IMR-90 (cell line): ENCODE data around the gene ACTG2.

ENCODE experiments used
- BHLHE40 ChIP-seq: fragments of 150-350 bp; IDR thresholded peaks from 2 replicates; pipeline ENCODE4 v1.6.1; 2016; ENCODE audit warnings: mild to moderate bottlenecking, low read depth, low read length
- CEBPB ChIP-seq: IDR thresholded peaks from 2 replicates; pipeline ENCODE4 v1.6.1; 2012; ENCODE audit warnings: low read depth, low read length, improper control_type of control experiment
- MAFK ChIP-seq: IDR thresholded peaks from 2 replicates; pipeline ENCODE4 v1.6.1; 2012; ENCODE audit warnings: low read depth, low read length, improper control_type of control experiment
- MAZ ChIP-seq: IDR thresholded peaks from 2 replicates; pipeline ENCODE4 v1.6.1; 2012; ENCODE audit warnings: low read depth, mild to moderate bottlenecking, low read length, improper control_type of control experiment, moderate library complexity, borderline replicate concordance
- NFE2L2 ChIP-seq: fragments of 150-350 bp; IDR thresholded peaks from 2 replicates; pipeline ENCODE4 v1.6.1; 2016; ENCODE audit warnings: low read depth, mild to moderate bottlenecking, low read length
- RAD21 ChIP-seq: IDR thresholded peaks from 2 replicates; pipeline ENCODE4 v1.6.1; 2012; ENCODE audit warnings: low read length, improper control_type of control experiment
- RFX5 ChIP-seq: IDR thresholded peaks from 2 replicates; pipeline ENCODE4 v1.8.0; 2012; ENCODE audit warnings: low read depth, mild to moderate bottlenecking, low read length, moderate library complexity
- SMC3 ChIP-seq: fragments of 150-350 bp; IDR thresholded peaks from 2 replicates; pipeline ENCODE4 v1.6.1; 2016; ENCODE audit warnings: low read depth, mild to moderate bottlenecking, antibody characterized with exemption, low read length, moderate library complexity
- TF ChIP-seq, protein P1 (sequence below): conservative IDR thresholded peaks from 2 replicates; pipeline ENCODE4 v1.5.1; 2012; ENCODE audit warnings: mild to moderate bottlenecking, low read depth, low read length, improper control_type of control experiment

GRCh38 chr2:73917296-73917695 is 24.5 kb downstream of the ACTG2 start:
- no peak for TF ChIP-seq MAFK
- no peak for TF ChIP-seq CEBPB
- TF ChIP-seq, protein P1, sequence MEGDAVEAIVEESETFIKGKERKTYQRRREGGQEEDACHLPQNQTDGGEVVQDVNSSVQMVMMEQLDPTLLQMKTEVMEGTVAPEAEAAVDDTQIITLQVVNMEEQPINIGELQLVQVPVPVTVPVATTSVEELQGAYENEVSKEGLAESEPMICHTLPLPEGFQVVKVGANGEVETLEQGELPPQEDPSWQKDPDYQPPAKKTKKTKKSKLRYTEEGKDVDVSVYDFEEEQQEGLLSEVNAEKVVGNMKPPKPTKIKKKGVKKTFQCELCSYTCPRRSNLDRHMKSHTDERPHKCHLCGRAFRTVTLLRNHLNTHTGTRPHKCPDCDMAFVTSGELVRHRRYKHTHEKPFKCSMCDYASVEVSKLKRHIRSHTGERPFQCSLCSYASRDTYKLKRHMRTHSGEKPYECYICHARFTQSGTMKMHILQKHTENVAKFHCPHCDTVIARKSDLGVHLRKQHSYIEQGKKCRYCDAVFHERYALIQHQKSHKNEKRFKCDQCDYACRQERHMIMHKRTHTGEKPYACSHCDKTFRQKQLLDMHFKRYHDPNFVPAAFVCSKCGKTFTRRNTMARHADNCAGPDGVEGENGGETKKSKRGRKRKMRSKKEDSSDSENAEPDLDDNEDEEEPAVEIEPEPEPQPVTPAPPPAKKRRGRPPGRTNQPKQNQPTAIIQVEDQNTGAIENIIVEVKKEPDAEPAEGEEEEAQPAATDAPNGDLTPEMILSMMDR = no peak
- TF ChIP-seq SMC3 = no peak
- no peak for TF ChIP-seq RFX5
- TF ChIP-seq NFE2L2 = no peak
- TF ChIP-seq BHLHE40 = no peak
- TF ChIP-seq RAD21 = no peak
- no peak for TF ChIP-seq MAZ
